ENCODE measurements around the gene TMEM250. TPM values are rescaled to one million over a fixed set of nuclear protein-coding genes. Genes with fewer than 3 reads are reported as not detected.

TMEM250 gene
- total RNA-seq, 4 donors from 2014 or later: 34.3 to 59.4 (median 43.4) TPM

- TF ChIP-seq POLR2A (IDR thresholded peaks at IDR 0.05) (no peak), CTCF (IDR thresholded peaks at IDR 0.05) (no peak)
- DNase-seq: no peak
- whole genome bisulfite sequencing, 2 donors: 69 to 72% methylated on average over 21 to 23 of the region's 26 CpGs
- Histone ChIP-seq H3K4me3 (peak overlapping the region in 1 of 4 donors; percentile 2), H3K27ac (peak overlapping the region in 1 of 4 donors; percentile 0), H3K4me1 (peaks cover 11 to 58% (median 17%) of the 10 kb centered on the region in 3 donors), H3K27me3 (no peaks in the 10 kb centered on the region), H3K9me3 (no peaks in the 10 kb centered on the region), H3K36me3 (peaks cover 0 to 34% (median 0%) of the 10 kb centered on the region in 3 donors)
- intact Hi-C loops (cut with DNase I): no loop called here
These were observed 42.6 kb downstream of the TMEM250 start for GRCh38 chr9:136075881-136076678.

- no peaks in the 10 kb centered on the region for H3K27me3 ChIP-seq
- intact Hi-C loops (cut with DNase I): no loop called here
- H3K4me3 ChIP-seq: peak overlapping the region in 1 of 4 donors; percentile 2
- 77 to 80% methylated on average over 1 to 17 of the region's 35 CpGs for WGBS, 2 donors
- H3K36me3 ChIP-seq: peaks cover 0 to 34% (median 0%) of the 10 kb centered on the region in 3 donors
- H3K27ac ChIP-seq: peak overlapping the region in 2 of 4 donors; percentile 0 to 5
- no peaks in the 10 kb centered on the region for H3K9me3 ChIP-seq
- TF ChIP-seq CTCF (IDR thresholded peaks at IDR 0.05) (no peak), POLR2A (IDR thresholded peaks at IDR 0.05) (no peak)
- H3K4me1 ChIP-seq: peaks cover 11 to 50% (median 17%) of the 10 kb centered on the region in 3 donors
- no peak for DNase-seq
These were observed 43.4 kb downstream of the TMEM250 start for GRCh38 chr9:136075134-136075841.

GRCh38 chr9:136074706-136075105 lies 44.0 kb downstream of the TMEM250 start:
- intact Hi-C loops (cut with DNase I): no loop called here
- peaks cover 7 to 44% (median 14%) of the 10 kb centered on the region in 3 donors for H3K4me1 ChIP-seq
- H3K27ac ChIP-seq: no peak overlapping the region
- H3K36me3 ChIP-seq: peaks cover 0 to 34% (median 0%) of the 10 kb centered on the region in 3 donors
- DNase-seq: no peak
- H3K27me3 ChIP-seq: no peaks in the 10 kb centered on the region
- WGBS, 2 donors: 85 to 93% methylated on average over 5 to 7 of the region's 28 CpGs
- no peaks in the 10 kb centered on the region for H3K9me3 ChIP-seq
- TF ChIP-seq POLR2A (IDR thresholded peaks at IDR 0.05): no peak
- TF ChIP-seq CTCF (IDR thresholded peaks at IDR 0.05): no peak
- no peak overlapping the region for H3K4me3 ChIP-seq

Other genes starting within 250 kb of the TMEM250 start
- 10 to 100 TPM; 31.2 to 85.3 (median 51.6) TPM for gene CAMSAP1, start 211.3 kb downstream of the TMEM250 start, total RNA-seq
- gene UBAC1, start 157.5 kb downstream of the TMEM250 start, total RNA-seq: 10 to 100 TPM; 47.6 to 63.2 (median 54.3) TPM
- gene NACC2, start 23.6 kb downstream of the TMEM250 start, total RNA-seq: 10 to 100 TPM; 10.4 to 21.6 (median 12.8) TPM
- not detected for gene LHX3, start 86.3 kb upstream of the TMEM250 start, total RNA-seq
- gene QSOX2, start 126.9 kb upstream of the TMEM250 start, total RNA-seq: 1 to 10 TPM; 2.9 to 7.1 (median 5.5) TPM
- gene CCDC187, start 185.2 kb upstream of the TMEM250 start, total RNA-seq: not detected
- gene GPSM1, start 208.7 kb upstream of the TMEM250 start, total RNA-seq: 1 to 10 TPM in 3 of 4 donors, under 1 TPM in 1; 0.72 to 8.2 (median 1.9) TPM
- 10 to 100 TPM in 3 of 4 donors, 1 to 10 TPM in 1; 1.8 to 31.1 (median 19.7) TPM for gene DNLZ, start 244.9 kb upstream of the TMEM250 start, total RNA-seq